ENCODE data around the gene GAB1. TPM values are rescaled to one million over a fixed set of nuclear protein-coding genes. Genes with fewer than 3 reads are reported as not detected.

GAB1 gene
- total RNA-seq, 2 experiments from 2014 or later: 0.29 to 0.34 TPM

- ChIA-PET CTCF (no interaction called here), POLR2A (no interaction called here)
Observed at GRCh38 chr4:143355540-143356217, 19.0 kb downstream of the GAB1 start.

GRCh38 chr4:143356493-143356892 lies 19.8 kb downstream of the GAB1 start:
- POLR2A ChIA-PET: no interaction called here

GRCh38 chr4:143357161-143357845 lies 20.6 kb downstream of the GAB1 start:
- ChIA-PET POLR2A (no interaction called here), CTCF (no interaction called here)

More at GRCh38 chr4:143356493-143356892, 19.8 kb downstream of the GAB1 start:
- CTCF ChIA-PET: no interaction called here

DNA sequence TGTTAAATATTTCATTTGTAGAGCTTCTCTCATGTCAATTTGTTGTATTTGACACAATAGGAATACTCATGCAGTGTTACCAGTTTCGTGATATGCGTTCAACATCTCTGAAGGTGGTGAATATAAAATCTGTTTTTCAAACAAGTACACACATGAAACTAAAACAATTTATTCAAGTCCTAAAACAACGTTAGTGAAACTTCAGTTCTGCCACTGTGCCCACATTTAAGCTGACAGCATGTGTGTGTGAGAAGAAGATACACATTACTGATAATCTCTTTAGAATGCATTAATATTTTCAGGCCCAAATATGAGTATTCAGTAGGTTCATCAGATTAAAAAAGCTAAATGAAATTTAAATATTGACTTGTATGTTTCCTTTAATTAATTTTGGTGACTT lies 21.7 kb downstream of the GAB1 start:
- CTCF ChIA-PET: interaction anchor here (1.0 kb wide), 1 partner anchor 10 kb away, joined by 3 read pairs; no protein-coding TSS in a partner anchor
- POLR2A ChIA-PET: no interaction called here

GRCh38 chr4:143358923-143359643 lies 22.4 kb downstream of the GAB1 start:
- CTCF ChIA-PET: interaction anchor here (1.0 kb wide), 1 partner anchor 11 kb away, joined by 3 read pairs; no protein-coding TSS in a partner anchor
- POLR2A ChIA-PET: no interaction called here

DNA sequence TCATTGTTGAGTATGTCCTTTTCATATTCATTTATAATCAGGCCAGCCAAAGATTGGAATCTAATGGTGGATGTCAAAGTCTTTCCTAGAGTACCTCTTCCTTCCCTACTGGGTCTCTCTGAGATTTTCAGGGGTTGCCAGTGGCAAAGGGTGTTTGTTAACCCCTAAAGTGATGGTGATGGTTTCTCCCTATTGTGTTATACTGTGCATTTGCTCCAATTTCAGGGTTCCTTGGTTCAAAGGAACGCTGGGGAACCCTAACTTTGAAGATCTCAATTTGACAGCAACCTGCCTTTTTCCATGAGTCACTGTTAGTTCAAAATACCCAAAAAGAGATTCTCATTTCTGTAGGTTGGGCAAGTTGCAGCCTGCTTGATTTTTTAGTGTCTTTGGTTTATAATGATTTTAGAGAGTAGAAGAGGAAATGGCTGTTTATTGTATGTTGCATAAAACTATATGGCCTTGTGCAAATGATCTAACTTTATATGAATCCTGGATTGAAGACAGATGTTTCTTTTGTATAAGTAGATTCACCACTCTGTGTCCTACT lies 23.0 kb downstream of the GAB1 start:
- CTCF ChIA-PET: no interaction called here
- POLR2A ChIA-PET: no interaction called here

DNA sequence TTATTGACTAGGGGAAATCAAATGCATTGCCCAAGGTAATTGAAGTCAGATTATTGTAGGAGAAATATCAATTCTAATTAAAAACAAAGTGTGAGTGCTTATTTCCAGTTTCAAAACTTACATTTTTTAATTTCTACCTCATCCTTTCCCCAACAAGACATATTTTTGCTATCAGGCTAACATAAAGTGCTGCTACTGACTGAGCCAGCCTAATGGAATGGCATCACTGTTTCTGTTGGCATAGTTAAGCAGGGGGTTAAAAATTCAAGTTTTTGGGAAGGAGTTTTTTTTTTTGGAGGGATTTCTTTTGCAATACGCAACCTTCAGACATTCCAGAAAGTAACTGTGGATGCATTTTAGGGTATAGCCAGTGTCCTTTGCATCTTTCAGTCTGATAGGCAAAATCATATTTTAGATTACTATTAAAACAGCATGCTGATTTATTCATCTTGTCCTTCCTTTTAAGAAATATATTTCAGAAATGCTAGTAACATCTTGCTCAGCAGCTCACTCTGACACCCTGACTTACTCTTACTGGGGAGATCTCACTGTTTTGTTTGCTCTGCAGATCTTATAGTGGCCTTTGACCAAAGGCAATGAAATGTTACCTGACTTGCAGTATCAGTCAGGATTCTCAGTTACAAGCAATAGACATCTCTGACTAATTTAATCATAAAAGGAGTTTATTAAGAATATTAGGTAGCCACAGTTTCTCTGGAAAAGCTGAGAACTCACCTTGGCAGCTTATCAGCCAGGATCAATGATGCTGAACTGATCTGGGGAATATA lies 24.4 kb downstream of the GAB1 start:
- ChIA-PET CTCF (no interaction called here), POLR2A (no interaction called here)

DNA sequence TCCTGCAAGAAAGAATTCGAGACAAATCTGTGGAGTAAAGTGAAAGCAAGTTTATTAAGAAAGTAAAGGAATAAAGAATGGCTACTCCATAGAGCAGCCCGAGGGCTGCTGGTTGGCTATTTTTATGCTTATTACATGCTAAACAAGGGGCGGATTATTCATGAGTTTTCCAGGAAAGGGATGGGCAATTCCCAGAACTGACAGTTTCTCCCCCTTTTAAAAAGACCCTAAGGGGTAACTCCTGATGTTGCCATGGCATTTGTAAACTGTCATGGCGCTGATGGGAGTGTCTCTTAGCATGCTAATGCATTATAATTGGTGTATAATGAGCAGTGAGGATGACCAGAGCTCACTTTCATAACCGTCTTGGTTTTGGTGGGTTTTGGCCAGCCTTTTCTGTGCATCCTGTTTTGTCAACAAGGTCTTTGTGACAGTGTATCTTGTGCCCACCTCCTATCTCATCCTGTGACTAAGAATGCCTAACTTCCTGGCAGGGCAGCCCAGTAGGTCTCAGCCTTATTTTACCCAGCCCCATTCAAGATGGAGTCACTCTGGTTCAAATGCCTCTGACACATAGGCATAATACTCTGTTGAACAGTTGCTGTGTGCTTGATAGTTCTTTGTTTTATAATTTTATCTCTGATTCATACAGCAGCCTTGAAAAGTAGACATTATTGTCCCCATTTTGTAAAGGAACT lies 25.8 kb downstream of the GAB1 start:
- CTCF ChIA-PET: interaction anchor here (0.6 kb wide), 1 partner anchor 29 kb away, joined by 6 read pairs; no protein-coding TSS in a partner anchor
- POLR2A ChIA-PET: no interaction called here

- CTCF ChIA-PET: interaction anchor here (0.6 kb wide), 1 partner anchor 28 kb away, joined by 6 read pairs; no protein-coding TSS in a partner anchor
- POLR2A ChIA-PET: no interaction called here
Observed at GRCh38 chr4:143363332-143363731, 26.7 kb downstream of the GAB1 start.

DNA sequence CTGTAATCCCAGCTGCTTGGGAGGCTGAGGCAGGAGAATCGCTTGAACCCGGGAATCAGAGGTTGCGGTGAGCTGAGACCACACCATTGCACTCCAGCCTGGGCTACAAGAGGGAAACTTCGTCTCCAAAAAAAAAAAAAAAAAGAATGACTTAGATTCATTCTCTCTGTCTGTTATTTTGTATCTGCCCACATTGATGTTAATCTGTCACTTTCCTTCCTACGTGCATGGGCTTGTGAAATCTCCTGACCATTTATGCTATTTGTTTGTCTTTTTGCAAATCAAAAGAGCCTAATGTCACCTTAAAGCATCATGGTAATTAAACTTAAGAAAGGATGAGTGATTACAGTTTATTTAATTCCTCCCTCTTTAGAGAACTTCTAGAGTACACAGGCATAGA lies 27.4 kb downstream of the GAB1 start:
- POLR2A ChIA-PET: no interaction called here
- CTCF ChIA-PET: no interaction called here

DNA sequence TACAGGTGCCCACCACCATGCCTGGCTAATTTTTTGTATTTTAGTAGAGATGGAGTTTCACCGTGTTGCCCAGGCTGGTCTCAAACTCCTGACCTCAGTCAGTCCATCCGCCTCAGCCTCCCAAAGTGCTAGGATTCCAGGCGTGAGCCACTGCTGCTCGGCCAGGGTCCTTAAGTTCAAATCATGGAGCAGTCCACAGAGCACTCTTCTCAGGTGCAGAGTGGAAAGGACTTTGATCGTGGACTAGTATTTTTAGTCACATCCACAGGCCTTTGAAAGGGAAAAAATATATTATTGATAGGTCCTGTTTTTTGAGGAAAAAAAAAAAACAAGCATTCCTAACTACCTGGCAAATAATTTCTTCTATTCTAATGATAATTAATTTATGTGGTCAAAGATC lies 31.2 kb downstream of the GAB1 start:
- CTCF ChIA-PET: no interaction called here
- POLR2A ChIA-PET: no interaction called here

GRCh38 chr4:143369552-143369951 lies 32.9 kb downstream of the GAB1 start:
- ChIA-PET POLR2A (no interaction called here), CTCF (interaction anchor here (0.6 kb wide), 1 partner anchor 55 kb away, joined by 5 read pairs; no protein-coding TSS in a partner anchor)

DNA sequence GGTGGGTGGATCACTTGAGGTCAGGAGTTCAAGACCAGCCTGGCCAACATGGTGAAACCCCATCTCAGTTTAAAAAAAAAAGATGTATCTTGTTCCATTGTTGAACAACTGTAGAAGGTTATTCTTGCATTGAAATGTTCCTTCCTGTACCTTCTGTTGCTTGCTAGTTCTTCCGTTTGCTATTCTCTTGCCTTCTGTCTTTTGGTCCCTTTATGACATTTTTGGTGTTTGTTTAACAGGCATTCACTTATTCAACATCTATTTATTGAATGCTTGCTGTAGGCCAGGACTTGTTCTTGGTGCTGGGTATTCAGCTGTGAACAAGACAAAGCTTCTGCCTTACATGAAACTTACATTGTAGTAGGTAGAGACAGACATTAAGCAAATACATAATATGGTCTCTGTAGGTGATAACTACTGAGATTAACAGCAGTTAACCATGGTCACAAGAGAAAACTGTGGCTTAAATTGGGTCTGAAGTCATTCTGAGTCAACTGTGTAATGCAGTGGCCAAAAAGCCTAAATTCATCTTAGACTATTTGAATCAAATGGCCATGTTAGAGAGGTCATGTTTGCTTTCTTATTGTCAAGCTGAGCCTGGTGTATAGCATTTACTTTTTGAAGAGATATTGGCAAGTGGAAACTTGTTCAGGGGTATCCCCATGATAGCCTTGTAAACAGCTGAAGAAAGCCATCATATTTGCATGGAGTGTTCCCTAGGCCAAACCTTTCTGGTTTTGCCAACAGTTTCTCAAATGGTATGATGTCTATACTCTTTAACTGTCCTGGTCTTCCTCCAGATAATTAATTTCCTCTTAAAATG lies 35.6 kb downstream of the GAB1 start:
- ChIA-PET POLR2A (no interaction called here), CTCF (interaction anchor here (0.6 kb wide), 1 partner anchor 23 kb away, joined by 3 read pairs; no protein-coding TSS in a partner anchor)

DNA sequence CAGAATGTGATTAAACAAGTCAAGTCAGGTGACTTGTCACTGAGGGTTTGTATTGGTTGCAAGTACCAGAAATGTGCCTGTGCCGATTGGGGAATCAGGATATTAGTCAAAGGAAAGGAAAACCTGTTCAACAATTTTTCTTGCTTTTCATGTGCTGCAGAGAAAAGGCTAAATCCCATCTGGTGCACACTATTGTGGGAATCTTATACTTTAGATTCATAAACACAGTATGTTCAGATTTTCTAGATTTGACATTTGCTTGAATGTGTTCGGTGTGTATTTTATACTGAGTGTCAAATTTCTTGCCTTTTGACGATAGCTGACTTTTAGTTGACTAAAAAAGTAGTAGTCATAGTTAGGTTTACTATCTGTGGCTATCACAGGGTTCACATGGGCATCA lies 37.6 kb downstream of the GAB1 start:
- ChIA-PET CTCF (no interaction called here), POLR2A (no interaction called here)

DNA sequence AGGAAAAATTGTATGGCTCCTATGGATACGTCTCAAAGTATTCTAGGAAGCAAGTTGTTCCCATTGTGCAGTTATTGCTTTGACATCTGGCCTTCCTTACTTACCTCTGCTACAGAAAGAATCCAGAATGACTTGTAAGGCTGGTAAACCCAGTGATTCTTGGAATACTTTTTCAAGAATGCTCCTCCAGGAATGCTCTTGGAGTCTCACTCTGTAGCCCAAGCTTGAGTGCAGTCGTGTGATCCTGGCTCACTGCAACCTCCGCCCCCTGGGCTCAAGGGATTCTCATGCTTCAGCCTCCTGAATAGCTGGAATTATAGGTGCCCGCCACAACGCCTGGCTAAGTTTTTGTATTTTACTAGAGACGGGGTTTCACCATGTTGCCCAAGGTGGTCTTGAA lies 38.1 kb downstream of the GAB1 start:
- CTCF ChIA-PET: no interaction called here

DNA sequence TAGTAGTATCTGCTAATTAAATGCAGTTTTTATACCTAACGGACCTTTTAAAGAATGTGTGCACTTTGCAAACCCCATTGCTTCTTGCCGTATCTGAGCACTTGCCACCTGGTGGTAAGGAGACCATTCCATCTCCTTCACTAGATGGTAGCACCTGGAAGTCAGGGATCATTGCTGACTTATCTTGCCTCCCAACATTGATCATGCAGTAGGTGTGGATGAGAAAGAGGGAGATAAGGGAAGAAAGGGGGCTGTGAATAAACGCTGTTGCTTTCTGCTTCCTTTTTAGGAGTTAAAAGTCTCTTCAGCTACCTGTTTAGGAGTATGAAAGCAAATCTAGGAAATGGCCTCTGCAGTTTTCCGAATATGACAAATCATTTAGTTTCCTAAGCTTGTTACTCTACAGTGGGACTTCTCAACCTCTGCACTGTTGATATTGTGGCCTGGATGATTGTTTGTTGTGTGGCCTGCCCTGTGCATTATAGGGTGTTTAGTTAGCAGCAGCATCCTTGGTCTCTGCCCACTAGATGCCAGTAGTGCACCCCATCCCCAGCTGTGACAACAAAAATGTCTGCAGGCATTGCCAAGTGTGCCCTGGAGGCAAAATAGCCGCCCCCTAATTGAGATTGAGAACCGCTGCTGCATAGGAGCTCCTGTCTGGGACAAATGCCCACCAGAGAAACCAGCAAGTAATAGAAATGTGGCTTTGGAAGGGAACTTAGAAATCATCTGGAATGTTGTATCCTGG lies 38.8 kb downstream of the GAB1 start:
- CTCF ChIA-PET: no interaction called here
- POLR2A ChIA-PET: interaction anchor here (0.8 kb wide), 1 partner anchor 40 kb away, joined by 3 read pairs; no protein-coding TSS in a partner anchor

More for the DNA sequence above, 38.1 kb downstream of the GAB1 start:
- POLR2A ChIA-PET: no interaction called here

- ChIA-PET POLR2A (no interaction called here), CTCF (no interaction called here)
Observed at GRCh38 chr4:143377611-143378099, 41.0 kb downstream of the GAB1 start.
